Endothelial cell of umbilical vein (primary cell): ENCODE results near the gene MAP3K10. TPM values are rescaled to one million over a fixed set of nuclear protein-coding genes. Genes with fewer than 3 reads are reported as not detected.

Experiments used
- BruUV-seq: library from RNA; stranded (reverse); fragments of 400-500 nt; replicated peaks from 2 replicates; lab custom pipeline; 2021; lab: Mats Ljungman, UMichigan
- CTCF ChIA-PET: fragments of 300-600, 350-600 bp; sonication (Branson Sonifier 250); formaldehyde crosslinking; loops from one replicate; lab custom pipeline; 2021; ENCODE audit warnings: antibody characterized with exemption, inconsistent platforms; lab: Charles Lee
- POLR2A ChIA-PET: fragments of 300-600, 350-600 bp; sonication (Branson Sonifier 250); formaldehyde crosslinking; loops from one replicate; lab custom pipeline; 2021; ENCODE audit warnings: antibody characterized with exemption, inconsistent platforms; lab: Charles Lee
- DNase-seq: peaks from one replicate; pipeline ENCODE4 v3.0.0-alpha.2; 2011; ENCODE audit warnings: low read depth, low spot score
- FAIRE-seq: peaks from 2 replicates; lab custom pipeline; 2011; peaks lifted over from hg19 to GRCh38; lab: Jason Lieb, UNC
- H2AFZ ChIP-seq: 2 replicates; pipeline ENCODE4 v1.6.0; 2012; ENCODE audit warnings: low read depth, low read length, control low read depth, inconsistent platforms
- H3K27ac ChIP-seq: 2 replicates; pipeline ENCODE4 v1.5.1; 2011; ENCODE audit warnings: low read depth, mild to moderate bottlenecking, control low read depth, low read length, moderate library complexity; ENCODE audit not compliant: insufficient read depth
- H3K27me3 ChIP-seq, 2 experiments: 2 replicates each; pipeline versions ENCODE4 v1.6.0 to v1.6.1; 2011; ENCODE audit warnings: low read length in 2 of 2, mixed read lengths in 1 of 2; ENCODE audit not compliant: control insufficient read depth in 2 of 2, insufficient read depth in 2 of 2
- H3K36me3 ChIP-seq, 2 experiments: 2 replicates in 1 of 2; 3 replicates in 1 of 2; pipeline ENCODE4 v1.5.1; 2011; ENCODE audit warnings: low read length in 2 of 2, mild to moderate bottlenecking in 1 of 2, moderate library complexity in 1 of 2; ENCODE audit not compliant: control insufficient read depth in 2 of 2, insufficient read depth in 2 of 2; ENCODE audit errors: extremely low read depth in 1 of 2
- H3K4me1 ChIP-seq: 3 replicates; pipeline ENCODE4 v1.5.1; 2011; ENCODE audit warnings: mild to moderate bottlenecking, low read length; ENCODE audit not compliant: control insufficient read depth, insufficient read depth; ENCODE audit errors: extremely low read depth
- H3K4me2 ChIP-seq: 2 replicates; pipeline ENCODE4 v1.6.1; 2011; ENCODE audit warnings: low read length, control low read depth, mixed read lengths; ENCODE audit not compliant: insufficient read depth
- H3K4me3 ChIP-seq, 3 experiments: fragments of 200-600 bp in 1 of 3; sonication (generic), shearing (Covaris generic) in 1 of 3; replicated peaks in 1 of 3; 2 replicates each; pipeline ENCODE4 v1.5.1; 2011 to 2016; ENCODE audit warnings: control low read depth in 3 of 3, low read length in 3 of 3, mild to moderate bottlenecking in 2 of 3, inconsistent platforms in 1 of 3, low read depth in 1 of 3, moderate library complexity in 1 of 3; ENCODE audit not compliant: insufficient read depth in 1 of 3
- H3K79me2 ChIP-seq: 2 replicates; pipeline ENCODE4 v1.6.0; 2012; ENCODE audit warnings: low read length, inconsistent platforms; ENCODE audit not compliant: control insufficient read depth, insufficient read depth
- H3K9ac ChIP-seq: replicated peaks from 2 replicates; pipeline ENCODE3; 2011; ENCODE audit warnings: low read length, control low read depth; ENCODE audit not compliant: insufficient read depth; ENCODE audit errors: extremely low read depth
- H3K9me1 ChIP-seq: replicated peaks from 3 replicates; pipeline ENCODE4 v1.6.0; 2011; ENCODE audit warnings: mild to moderate bottlenecking, low read length; ENCODE audit not compliant: control insufficient read depth, insufficient read depth; ENCODE audit errors: extremely low read depth
- H3K9me3 ChIP-seq: replicated peaks from 2 replicates; pipeline ENCODE4 v1.5.1; 2012; ENCODE audit warnings: low read length, inconsistent platforms; ENCODE audit not compliant: control insufficient read depth, insufficient read depth
- H4K20me1 ChIP-seq: replicated peaks from 2 replicates; pipeline ENCODE3; 2011; ENCODE audit warnings: mild to moderate bottlenecking, low read length; ENCODE audit not compliant: control insufficient read depth, insufficient read depth; ENCODE audit errors: extremely low read depth
- EZH2 ChIP-seq: IDR thresholded peaks from 2 replicates; pipeline ENCODE4 v1.6.1; 2012; ENCODE audit warnings: borderline replicate concordance, low read depth, mild to moderate bottlenecking, moderate library complexity, low read length, inconsistent platforms; ENCODE audit not compliant: severe bottlenecking
- GATA2 ChIP-seq: IDR thresholded peaks from 2 replicates; pipeline ENCODE4 v1.7.0; 2011; ENCODE audit warnings: low read depth, mild to moderate bottlenecking, moderate library complexity, mixed read lengths, low read length; ENCODE audit not compliant: insufficient read length, insufficient read depth
- JUN ChIP-seq: IDR thresholded peaks from 2 replicates; pipeline ENCODE4 v1.6.1; 2011; ENCODE audit warnings: borderline replicate concordance, low read depth; ENCODE audit not compliant: insufficient read length, insufficient read depth
- dilution Hi-C: fragments of 300-500 bp; cut with MboI; formaldehyde crosslinking; loops from one replicate; pipeline ENCODE4 v1.15.0; 2019; ENCODE audit warnings: low sequenced_read_pairs; ENCODE audit not compliant: extremely low pct_ligation_motif_present
- intact Hi-C: fragments of 100-400 bp; cut with micrococcal nuclease; formaldehyde crosslinking; loops from one replicate; pipeline ENCODE4 v1.10.0; 2022
- polyA plus RNA-seq, 4 experiments: library from polyadenylated mRNA; depleted of rRNA in 3 of 4; stranded (reverse) in 3 of 4; unstranded in 1 of 4; fragments of >200 nt; gene quantifications; 2 replicates each; pipeline versions ENCODE4 v1.2.1 to v1.2.3, GENCODE V29; 2011 to 2012; ENCODE audit warnings: missing spikeins in 1 of 4
- total RNA-seq: library from RNA; stranded (reverse); gene quantifications from 2 replicates; pipeline ENCODE4 v1.2.3, GENCODE V29; 2021
- TF ChIP-seq, protein P1 (sequence below): IDR thresholded peaks from 2 replicates; pipeline ENCODE4 v1.6.1; 2011; ENCODE audit not compliant: insufficient read depth, insufficient read length
- TF ChIP-seq, protein P2 (sequence below), 2 donors: IDR thresholded peaks; 1 replicate in 1 of 2; 2 replicates in 1 of 2; pipeline ENCODE4 v1.5.1; 2011; ENCODE audit warnings: low read length in 2 of 2, mild to moderate bottlenecking in 2 of 2, moderate library complexity in 2 of 2, control low read depth in 1 of 2, inconsistent platforms in 1 of 2, low read depth in 1 of 2; ENCODE audit not compliant: insufficient read depth in 1 of 2; ENCODE audit errors: extremely low read depth in 1 of 2

The MAP3K10 gene
- total and polyA plus RNA-seq, 2 donors (not counting 3 experiments of a cell fraction or from before 2014, with no cell fraction given), result 6.3 to 19.4 TPM

DNA sequence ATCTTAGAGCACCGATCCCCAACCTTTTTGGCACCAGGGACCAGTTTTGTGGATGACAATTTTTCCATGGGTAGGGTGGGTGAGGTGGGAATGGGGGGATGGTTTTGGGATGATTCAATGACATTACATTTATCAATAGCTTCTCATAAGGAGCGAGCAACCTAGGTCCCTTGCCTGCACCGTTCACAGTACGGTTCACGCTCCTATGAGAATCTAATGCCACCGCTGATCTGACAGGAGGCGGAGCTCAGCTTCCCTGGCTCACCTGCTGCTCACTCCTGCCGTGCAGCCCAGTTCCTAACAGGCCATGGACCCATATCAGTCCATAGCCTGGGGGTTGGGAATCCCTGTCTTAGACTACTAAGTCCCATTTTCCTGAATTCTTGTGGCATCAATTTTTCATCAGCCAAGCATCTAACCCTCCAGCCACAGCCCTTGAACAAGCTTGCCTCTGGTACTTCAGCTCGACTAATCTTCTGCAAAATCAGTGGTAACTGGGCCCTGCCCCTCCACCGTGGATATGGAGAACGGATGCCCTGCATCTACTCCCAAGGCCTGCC, 37.0 kb upstream of the MAP3K10 start:
- Histone ChIP-seq H3K79me2 (no peaks in the 10 kb centered on the region), H3K4me1 (no peaks in the 10 kb centered on the region), H3K27me3 (no peaks in the 10 kb centered on the region), H3K4me2 (no peak overlapping the region), H3K27ac (no peak overlapping the region), H3K36me3 (no peaks in the 10 kb centered on the region), H3K9ac (no peak overlapping the region), H3K4me3 (no peak overlapping the region), H3K9me3 (no peaks in the 10 kb centered on the region), H4K20me1 (no peaks in the 10 kb centered on the region), H2AFZ (no peak overlapping the region), H3K9me1 (no peaks in the 10 kb centered on the region)
- TF ChIP-seq, protein P1, sequence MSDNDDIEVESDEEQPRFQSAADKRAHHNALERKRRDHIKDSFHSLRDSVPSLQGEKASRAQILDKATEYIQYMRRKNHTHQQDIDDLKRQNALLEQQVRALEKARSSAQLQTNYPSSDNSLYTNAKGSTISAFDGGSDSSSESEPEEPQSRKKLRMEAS, result no peak
- TF ChIP-seq EZH2 (no peak), GATA2 (no peak)
- ChIA-PET CTCF (interaction anchor here (1.1 to 2.4 kb wide), 4 partner anchors 11 to 26 kb away, joined by 3 to 9 read pairs (median 6); no protein-coding TSS in a partner anchor), POLR2A (no interaction called here)
- no peak for FAIRE-seq
- BruUV-seq, result no TSS peak
- dilution Hi-C loops (no loop called here), intact Hi-C loops (no loop called here)
- no peak for DNase-seq

DNA sequence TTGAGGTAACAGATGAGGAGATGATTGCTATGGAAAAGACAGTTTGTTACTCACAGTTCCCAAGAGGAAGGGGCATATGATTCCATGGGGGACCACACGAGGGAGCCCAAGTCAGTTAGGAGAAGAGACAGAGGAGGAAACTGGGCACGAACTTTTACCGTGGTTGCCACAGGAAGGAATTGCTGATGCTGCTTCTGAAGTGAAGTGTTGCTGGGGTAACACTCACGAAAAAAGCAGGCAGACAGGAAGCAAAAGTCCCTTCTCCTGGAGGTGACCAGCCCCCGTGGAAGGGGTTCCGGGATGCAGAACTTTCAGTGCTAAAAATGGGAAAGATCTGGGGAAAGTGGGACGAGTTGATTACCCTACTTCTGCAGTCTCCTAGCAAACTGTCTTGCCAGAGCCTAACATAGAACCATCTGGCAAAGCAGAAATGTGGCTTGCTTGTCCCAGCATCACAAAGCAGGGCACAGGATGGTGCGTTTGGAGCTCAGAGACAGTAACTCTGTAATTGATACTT, 35.4 kb upstream of the MAP3K10 start:
- Histone ChIP-seq H3K27ac (no peak overlapping the region), H2AFZ (peak overlapping the region; percentile 54), H3K4me3 (no peak overlapping the region), H3K79me2 (no peaks in the 10 kb centered on the region), H3K4me2 (no peak overlapping the region), H4K20me1 (no peaks in the 10 kb centered on the region), H3K27me3 (no peaks in the 10 kb centered on the region), H3K36me3 (no peaks in the 10 kb centered on the region), H3K9me1 (no peaks in the 10 kb centered on the region), H3K9me3 (no peaks in the 10 kb centered on the region), H3K9ac (no peak overlapping the region), H3K4me1 (no peaks in the 10 kb centered on the region)
- BruUV-seq, result no TSS peak
- ChIA-PET CTCF (interaction anchor here (0.7 to 2.4 kb wide), 2 partner anchors 16 to 149 kb away, joined by 3 to 9 read pairs; no protein-coding TSS in a partner anchor), POLR2A (no interaction called here)
- dilution Hi-C loops, result no loop called here
- DNase-seq (peak; percentile 17), FAIRE-seq (peak; percentile 63)
- TF ChIP-seq JUN, result no peak
- TF ChIP-seq, protein P2, sequence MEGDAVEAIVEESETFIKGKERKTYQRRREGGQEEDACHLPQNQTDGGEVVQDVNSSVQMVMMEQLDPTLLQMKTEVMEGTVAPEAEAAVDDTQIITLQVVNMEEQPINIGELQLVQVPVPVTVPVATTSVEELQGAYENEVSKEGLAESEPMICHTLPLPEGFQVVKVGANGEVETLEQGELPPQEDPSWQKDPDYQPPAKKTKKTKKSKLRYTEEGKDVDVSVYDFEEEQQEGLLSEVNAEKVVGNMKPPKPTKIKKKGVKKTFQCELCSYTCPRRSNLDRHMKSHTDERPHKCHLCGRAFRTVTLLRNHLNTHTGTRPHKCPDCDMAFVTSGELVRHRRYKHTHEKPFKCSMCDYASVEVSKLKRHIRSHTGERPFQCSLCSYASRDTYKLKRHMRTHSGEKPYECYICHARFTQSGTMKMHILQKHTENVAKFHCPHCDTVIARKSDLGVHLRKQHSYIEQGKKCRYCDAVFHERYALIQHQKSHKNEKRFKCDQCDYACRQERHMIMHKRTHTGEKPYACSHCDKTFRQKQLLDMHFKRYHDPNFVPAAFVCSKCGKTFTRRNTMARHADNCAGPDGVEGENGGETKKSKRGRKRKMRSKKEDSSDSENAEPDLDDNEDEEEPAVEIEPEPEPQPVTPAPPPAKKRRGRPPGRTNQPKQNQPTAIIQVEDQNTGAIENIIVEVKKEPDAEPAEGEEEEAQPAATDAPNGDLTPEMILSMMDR (IDR thresholded peaks at IDR 0.05; ENCODE audit: extremely low read depth in 1 of 2, insufficient read depth in 1 of 2, low read depth in 1 of 2, low read length in 2 of 2), result peak; percentile 23 to 44
- intact Hi-C loops, result loop anchor here (5.0 kb wide), 1 partner anchor 66 kb away; no protein-coding TSS in a partner anchor
